Neural progenitor cell (in vitro differentiated cells): ENCODE measurements around the gene HSD17B4.

Source experiments
- CTCF ChIP-seq: fragments of 200-600 bp; sonication (generic); IDR thresholded peaks from 2 replicates; pipeline ENCODE4 v1.5.1; 2017; ENCODE audit warnings: antibody characterized with exemption, mild to moderate bottlenecking
- EZH2 ChIP-seq: fragments of 200-600 bp; sonication (generic); IDR thresholded peaks from 2 replicates; pipeline ENCODE4 v1.6.1; 2017; ENCODE audit warnings: antibody characterized with exemption, mild to moderate bottlenecking, moderate library complexity
- EZH2phosphoT487 ChIP-seq: fragments of 200-600 bp; sonication (generic); IDR thresholded peaks from 2 replicates; pipeline ENCODE4 v1.6.1; 2017; ENCODE audit warnings: antibody characterized with exemption

- no peak for TF ChIP-seq EZH2phosphoT487
- TF ChIP-seq CTCF = no peak
- no peak for TF ChIP-seq EZH2
These were observed 99.5 kb downstream of the HSD17B4 start for GRCh38 chr5:119551819-119552218.
